ENCODE results near the gene TMEM117. TPM values are rescaled to one million over a fixed set of nuclear protein-coding genes. Genes with fewer than 3 reads are reported as not detected.

The TMEM117 gene
- total and polyA plus RNA-seq, 7 donors: 1.9 to 4.7 (median 3.9) TPM

- H3K9me3 ChIP-seq: no peaks in the 10 kb centered on the region
- no peaks in the 10 kb centered on the region for H3K36me3 ChIP-seq (ENCODE audit: insufficient read depth in 1 of 2, low read depth in 1 of 2)
- H3K4me1 ChIP-seq: peaks cover 8% of the 10 kb centered on the region
- no peak for DNase-seq
- TF ChIP-seq CTCF (IDR thresholded peaks at IDR 0.05): no peak
- no peak overlapping the region for H3K27ac ChIP-seq
- intact Hi-C loops (cut with DNase I): no loop called here
- WGBS, 3 donors: 42 to 63% (median 43%) methylated on average over 3 of the region's 3 CpGs
- peak in 1 of 4 donors; percentile 43 for ATAC-seq
- H3K27me3 ChIP-seq (ENCODE audit: insufficient read depth in 3 of 3, low read length in 2 of 3): no peaks in the 10 kb centered on the region
- H3K4me3 ChIP-seq: no peak overlapping the region
These were observed 62.6 kb downstream of the TMEM117 start for GRCh38 chr12:43898474-43898873.

- no peak for DNase-seq
- intact Hi-C loops (cut with DNase I): no loop called here
- no peak for TF ChIP-seq CTCF (IDR thresholded peaks at IDR 0.05)
These were observed 63.7 kb downstream of the TMEM117 start for GRCh38 chr12:43899574-43899973.

GRCh38 chr12:43903686-43904085 is 67.8 kb downstream of the TMEM117 start:
- intact Hi-C loops (cut with DNase I): no loop called here
- H3K9me3 ChIP-seq: no peaks in the 10 kb centered on the region

More at GRCh38 chr12:43899574-43899973, 63.7 kb downstream of the TMEM117 start:
- no peaks in the 10 kb centered on the region for H3K36me3 ChIP-seq (ENCODE audit: insufficient read depth in 1 of 2, low read depth in 1 of 2)
- H3K4me3 ChIP-seq: no peak overlapping the region
- H3K9me3 ChIP-seq: no peaks in the 10 kb centered on the region
- H3K27me3 ChIP-seq (ENCODE audit: insufficient read depth in 3 of 3, low read length in 2 of 3): no peaks in the 10 kb centered on the region
- peaks cover 8% of the 10 kb centered on the region for H3K4me1 ChIP-seq
- ATAC-seq: no peak
- H3K27ac ChIP-seq: no peak overlapping the region

DNA sequence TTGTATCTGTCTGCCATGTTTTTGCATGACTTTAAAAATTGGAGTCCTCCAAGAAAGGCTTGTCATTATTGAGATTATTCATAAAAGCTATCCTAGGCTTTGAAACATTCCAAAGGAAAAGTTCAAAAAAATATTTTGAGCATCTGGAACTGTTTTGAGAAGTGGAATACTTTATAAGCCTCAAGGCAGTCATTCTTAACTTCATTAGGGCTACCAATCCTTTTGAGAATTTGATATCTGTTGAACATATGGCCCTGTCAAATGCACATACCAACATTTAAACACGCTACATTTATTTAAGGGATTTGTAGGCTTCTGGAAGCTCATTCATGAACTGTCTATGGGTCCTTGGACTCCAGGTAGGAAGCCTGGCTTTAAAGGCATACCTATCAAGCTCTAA is 77.0 kb downstream of the TMEM117 start:
- no peaks in the 10 kb centered on the region for H3K9me3 ChIP-seq
- H3K4me1 ChIP-seq: no peaks in the 10 kb centered on the region
- no peaks in the 10 kb centered on the region for H3K27me3 ChIP-seq (ENCODE audit: insufficient read depth in 3 of 3, low read length in 2 of 3)
- no peaks in the 10 kb centered on the region for H3K36me3 ChIP-seq (ENCODE audit: insufficient read depth in 1 of 2, low read depth in 1 of 2)
- intact Hi-C loops (cut with DNase I): no loop called here
- no peak overlapping the region for H3K4me3 ChIP-seq
- TF ChIP-seq CTCF (IDR thresholded peaks at IDR 0.05): no peak
- ATAC-seq (no peak), DNase-seq (no peak)
- H3K27ac ChIP-seq: no peak overlapping the region
- WGBS, 3 donors: 1 to 36% (median 3%) methylated on average over 1 of the region's 1 CpG

More at GRCh38 chr12:43903686-43904085, 67.8 kb downstream of the TMEM117 start:
- no peaks in the 10 kb centered on the region for H3K27me3 ChIP-seq (ENCODE audit: insufficient read depth in 3 of 3, low read length in 2 of 3)
- H3K27ac ChIP-seq: no peak overlapping the region
- no peaks in the 10 kb centered on the region for H3K36me3 ChIP-seq (ENCODE audit: insufficient read depth in 1 of 2, low read depth in 1 of 2)
- DNase-seq (no peak), ATAC-seq (no peak)
- H3K4me3 ChIP-seq: no peak overlapping the region
- TF ChIP-seq CTCF (IDR thresholded peaks at IDR 0.05): no peak
- H3K4me1 ChIP-seq: peaks cover 4% of the 10 kb centered on the region

DNA sequence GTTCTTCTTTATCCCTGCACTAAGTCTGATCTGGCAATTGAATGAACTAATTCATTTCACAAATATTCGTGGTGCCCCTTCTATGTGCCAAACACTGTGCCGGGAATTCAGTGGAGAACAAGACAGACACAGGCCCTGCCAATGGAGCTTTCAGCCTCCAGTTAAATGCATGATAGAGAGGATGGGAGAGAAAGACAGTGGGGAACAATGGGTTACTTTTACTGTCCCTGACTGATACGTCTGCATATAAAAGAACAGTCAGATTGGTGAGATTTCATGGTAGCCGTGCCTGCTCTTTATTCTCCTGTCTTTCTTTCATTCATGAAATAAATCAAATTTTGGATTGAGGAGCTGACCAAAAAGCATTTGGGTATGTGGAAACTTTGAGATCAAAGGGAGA is 78.5 kb downstream of the TMEM117 start:
- Histone ChIP-seq H3K4me1 (no peaks in the 10 kb centered on the region), H3K9me3 (no peaks in the 10 kb centered on the region), H3K4me3 (no peak overlapping the region), H3K36me3 (ENCODE audit: insufficient read depth in 1 of 2, low read depth in 1 of 2) (no peaks in the 10 kb centered on the region), H3K27me3 (ENCODE audit: insufficient read depth in 3 of 3, low read length in 2 of 3) (no peaks in the 10 kb centered on the region), H3K27ac (no peak overlapping the region)
- ATAC-seq (no peak), DNase-seq (no peak)
- WGBS, 3 donors: 63 to 71% (median 69%) methylated on average over 4 of the region's 4 CpGs
- intact Hi-C loops (cut with DNase I): no loop called here
- TF ChIP-seq CTCF (IDR thresholded peaks at IDR 0.05): no peak

Data from psoas muscle (tissue), 8 donors.